Right atrium auricular region (tissue), 2 donors: ENCODE data around the gene NBEAL2. TPM values are rescaled to one million over a fixed set of nuclear protein-coding genes. Genes with fewer than 3 reads are reported as not detected.

Experiments used
- DNase-seq: peaks from one replicate; pipeline ENCODE4 v3.0.0-alpha.2; 2019; ENCODE audit warnings: low spot score
- H3K27ac ChIP-seq, 2 donors: fragments of 200-600 bp; sonication (generic); 1 replicate in 1 of 2; 2 replicates in 1 of 2; pipeline ENCODE4 v1.5.1; 2016 to 2019
- H3K27me3 ChIP-seq, 2 donors: fragments of 200-600 bp; sonication (generic); one replicate each; pipeline versions ENCODE4 v1.5.1 to v1.6.0; 2017 to 2019
- H3K36me3 ChIP-seq: fragments of 200-600 bp; sonication (generic); one replicate; pipeline ENCODE4 v1.5.1; 2016
- H3K4me1 ChIP-seq, 2 donors: fragments of 200-600 bp; sonication (generic); one replicate each; pipeline versions ENCODE4 v1.5.1 to v1.6.0; 2017 to 2019
- H3K4me3 ChIP-seq, 2 donors: fragments of 200-600 bp; sonication (generic); 1 replicate in 1 of 2; 2 replicates in 1 of 2; pipeline ENCODE4 v1.5.1; 2017 to 2019; ENCODE audit warnings: mild to moderate bottlenecking in 1 of 2, moderate library complexity in 1 of 2
- H3K9me3 ChIP-seq, 2 donors: fragments of 200-600 bp; sonication (generic); one replicate each; pipeline ENCODE4 v1.5.1; 2019
- CTCF ChIP-seq, 2 donors: fragments of 200-600 bp; sonication (generic); IDR thresholded peaks; one replicate each; pipeline ENCODE4 v1.5.1; 2019; ENCODE audit warnings: antibody characterized with exemption in 2 of 2
- total RNA-seq, 2 donors: library from RNA; depleted of rRNA; stranded (reverse); fragments of >200 nt; gene quantifications; one replicate each; pipeline ENCODE4 v1.1.0, GENCODE V29; 2016

Gene NBEAL2
- total RNA-seq, 2 donors from 2014 or later = 7.5 to 15.3 TPM

GRCh38 chr3:46996689-46997452 is 17.4 kb downstream of the NBEAL2 start:
- DNase-seq = no peak
- H3K36me3 ChIP-seq = peaks cover 20% of the 10 kb centered on the region
- H3K4me3 ChIP-seq = no peak overlapping the region
- no peak overlapping the region for H3K27ac ChIP-seq
- H3K9me3 ChIP-seq = no peaks in the 10 kb centered on the region
- H3K27me3 ChIP-seq = no peaks in the 10 kb centered on the region
- no peak for TF ChIP-seq CTCF (IDR thresholded peaks at IDR 0.05)
- H3K4me1 ChIP-seq = no peaks in the 10 kb centered on the region

- peaks cover 25% of the 10 kb centered on the region for H3K36me3 ChIP-seq
- H3K27me3 ChIP-seq = no peaks in the 10 kb centered on the region
- H3K9me3 ChIP-seq = no peaks in the 10 kb centered on the region
- no peak overlapping the region for H3K4me3 ChIP-seq
- H3K27ac ChIP-seq = no peak overlapping the region
- TF ChIP-seq CTCF (IDR thresholded peaks at IDR 0.05) = no peak
- H3K4me1 ChIP-seq = no peaks in the 10 kb centered on the region
- no peak for DNase-seq
Observed at GRCh38 chr3:46997453-46998091, 18.1 kb downstream of the NBEAL2 start.

GRCh38 chr3:46998121-46998851 is 18.8 kb downstream of the NBEAL2 start:
- no peak overlapping the region for H3K27ac ChIP-seq
- H3K4me1 ChIP-seq = no peaks in the 10 kb centered on the region
- H3K4me3 ChIP-seq = no peak overlapping the region
- DNase-seq = no peak
- H3K36me3 ChIP-seq = peaks cover 25% of the 10 kb centered on the region
- no peaks in the 10 kb centered on the region for H3K27me3 ChIP-seq
- peak; percentile 86 to 87 for TF ChIP-seq CTCF (IDR thresholded peaks at IDR 0.05)
- H3K9me3 ChIP-seq = no peaks in the 10 kb centered on the region

DNA sequence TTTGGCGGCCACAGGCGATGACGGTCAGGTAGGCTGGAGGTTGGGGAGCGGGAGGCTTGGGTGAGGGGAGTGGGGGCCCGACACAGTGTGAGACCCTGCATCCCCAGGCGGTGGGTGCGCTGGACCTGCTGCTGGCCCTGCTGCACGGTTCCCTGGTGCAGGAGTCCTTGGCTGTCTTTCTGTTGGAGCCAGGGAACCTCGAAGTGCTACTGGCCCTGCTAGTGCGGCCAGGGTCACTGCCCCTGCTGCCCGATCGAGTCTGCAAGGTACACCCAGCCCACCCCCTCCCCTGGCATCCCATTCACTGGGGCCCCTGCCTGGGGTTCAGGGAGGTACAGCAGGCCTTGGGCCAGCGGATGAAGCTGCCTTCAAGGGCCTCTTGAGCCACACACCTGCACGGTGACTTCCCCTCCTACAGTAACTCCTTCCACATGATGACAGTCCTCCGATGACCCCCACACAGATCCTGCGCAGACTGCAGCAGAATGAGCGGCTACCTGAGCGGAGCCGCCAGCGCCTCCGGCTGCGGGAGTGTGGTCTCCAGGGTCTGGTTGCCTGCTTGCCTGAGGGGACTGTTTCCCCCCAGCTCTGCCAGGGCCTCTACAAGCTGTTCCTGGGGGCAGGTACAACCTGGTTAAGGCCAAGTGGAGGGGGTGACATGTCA is 19.5 kb downstream of the NBEAL2 start:
- Histone ChIP-seq H3K27me3 (no peaks in the 10 kb centered on the region), H3K4me1 (no peaks in the 10 kb centered on the region), H3K4me3 (no peak overlapping the region), H3K9me3 (no peaks in the 10 kb centered on the region), H3K27ac (no peak overlapping the region), H3K36me3 (peaks cover 27% of the 10 kb centered on the region)
- no peak for DNase-seq
- TF ChIP-seq CTCF (IDR thresholded peaks at IDR 0.05) = peak in 1 of 2 donors; percentile 24

DNA sequence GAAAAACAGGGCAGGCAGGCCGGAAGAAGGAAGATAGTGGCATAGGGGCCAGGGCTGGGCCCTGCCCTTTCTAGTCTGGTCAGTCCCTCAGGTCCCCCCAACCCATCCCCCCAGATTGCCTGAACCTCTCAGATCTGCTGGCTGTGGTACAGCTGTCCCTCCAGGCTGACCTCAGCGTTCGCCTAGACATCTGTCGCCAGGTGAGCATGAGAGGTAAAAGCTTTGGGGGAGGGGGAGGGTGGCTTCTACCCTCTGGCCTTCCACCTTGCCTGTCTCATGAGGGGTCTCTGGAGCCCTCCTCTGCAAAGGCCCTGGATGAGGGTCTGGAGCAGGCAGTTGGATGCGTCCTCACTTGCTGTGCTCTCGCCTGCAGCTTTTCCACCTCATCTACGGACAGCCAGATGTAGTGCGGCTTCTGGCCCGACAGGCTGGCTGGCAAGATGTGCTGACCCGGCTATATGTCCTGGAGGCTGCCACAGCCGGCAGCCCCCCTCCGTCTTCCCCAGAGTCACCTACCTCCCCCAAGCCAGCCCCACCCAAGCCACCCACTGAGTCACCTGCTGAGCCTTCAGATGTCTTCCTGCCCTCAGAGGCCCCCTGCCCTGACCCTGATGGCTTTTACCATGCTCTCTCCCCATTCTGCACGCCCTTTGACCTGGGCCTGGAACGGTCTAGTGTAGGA is 20.2 kb downstream of the NBEAL2 start:
- Histone ChIP-seq H3K27me3 (no peaks in the 10 kb centered on the region), H3K36me3 (peaks cover 34% of the 10 kb centered on the region), H3K4me1 (no peaks in the 10 kb centered on the region), H3K9me3 (no peaks in the 10 kb centered on the region), H3K4me3 (no peak overlapping the region), H3K27ac (no peak overlapping the region)
- DNase-seq = no peak
- TF ChIP-seq CTCF (IDR thresholded peaks at IDR 0.05) = no peak
